Muscle layer of colon (tissue), 2 donors: ENCODE results near the gene KCNN4.
"Not testable (repeated sequence)": the region's sequence is repeated elsewhere in the genome, so short reads cannot be mapped to it uniquely, and the experiment has no call there.

Source experiments
- H3K27ac ChIP-seq: one replicate; pipeline ENCODE4 v1.7.0; 2013; ENCODE audit warnings: low read depth, mild to moderate bottlenecking, low read length, moderate library complexity
- H3K27me3 ChIP-seq, 2 donors: one replicate each; pipeline ENCODE4 v1.7.0; 2013; ENCODE audit warnings: low read length in 2 of 2, mild to moderate bottlenecking in 2 of 2; ENCODE audit not compliant: insufficient read depth in 2 of 2, control insufficient read depth in 1 of 2
- H3K36me3 ChIP-seq: one replicate; pipeline ENCODE4 v1.7.0; 2013; ENCODE audit warnings: mild to moderate bottlenecking, low read length; ENCODE audit not compliant: insufficient read depth
- H3K4me1 ChIP-seq: one replicate; pipeline ENCODE4 v1.7.0; 2013; ENCODE audit warnings: mild to moderate bottlenecking, low read length; ENCODE audit not compliant: insufficient read depth
- H3K4me3 ChIP-seq, 2 donors: one replicate each; pipeline ENCODE4 v1.7.0; 2013; ENCODE audit warnings: low read length in 2 of 2, low read depth in 1 of 2, mild to moderate bottlenecking in 1 of 2, moderate library complexity in 1 of 2
- H3K9ac ChIP-seq: one replicate; pipeline ENCODE4 v1.7.0; 2013; ENCODE audit warnings: low read length
- H3K9me3 ChIP-seq: one replicate; pipeline ENCODE4 v1.7.0; 2013; ENCODE audit warnings: mild to moderate bottlenecking, low read length
- donor health status: abdominal sarcoma.
- donor health status: Adenocarcinoma of cecum.

Gene KCNN4

GRCh38 chr19:43781630-43782310 is 997 bp upstream of the KCNN4 start:
- H3K4me1 ChIP-seq = no peaks in the 10 kb centered on the region
- no peak overlapping the region for H3K4me3 ChIP-seq
- no peaks in the 10 kb centered on the region for H3K27me3 ChIP-seq

DNA sequence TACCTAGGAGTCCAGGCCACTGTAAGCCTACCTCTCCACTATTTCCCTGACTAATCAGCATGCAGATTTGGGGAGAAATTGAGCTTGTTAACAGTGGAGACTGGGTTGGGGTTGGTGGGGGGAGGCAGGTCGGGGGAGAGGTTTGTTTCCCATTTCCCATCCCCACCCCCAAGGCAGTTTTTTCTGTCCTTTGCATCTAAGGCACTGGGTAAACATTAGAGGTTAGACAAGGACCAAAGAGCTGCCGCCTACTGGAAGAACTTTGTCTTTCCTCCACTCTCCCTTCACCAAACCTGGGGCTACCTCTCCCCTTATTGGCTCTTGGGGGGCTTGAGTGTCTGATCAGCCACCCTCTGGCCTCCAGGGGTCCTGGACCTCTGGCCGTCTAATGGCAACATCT is 953 bp downstream of the KCNN4 start:
- no peak overlapping the region for H3K27ac ChIP-seq
- no peak overlapping the region for H3K9ac ChIP-seq
- H3K9me3 ChIP-seq = no peaks in the 10 kb centered on the region
- H3K27me3 ChIP-seq = peaks cover 0 to 9% of the 10 kb centered on the region in 2 donors
- H3K36me3 ChIP-seq = no peaks in the 10 kb centered on the region
- peaks cover under 1% of the 10 kb centered on the region for H3K4me1 ChIP-seq
- H3K4me3 ChIP-seq = no peak overlapping the region

More at GRCh38 chr19:43781630-43782310, 997 bp upstream of the KCNN4 start:
- Histone ChIP-seq H3K9me3 (no peaks in the 10 kb centered on the region), H3K36me3 (no peaks in the 10 kb centered on the region), H3K9ac (no peak overlapping the region), H3K27ac (no peak overlapping the region)

DNA sequence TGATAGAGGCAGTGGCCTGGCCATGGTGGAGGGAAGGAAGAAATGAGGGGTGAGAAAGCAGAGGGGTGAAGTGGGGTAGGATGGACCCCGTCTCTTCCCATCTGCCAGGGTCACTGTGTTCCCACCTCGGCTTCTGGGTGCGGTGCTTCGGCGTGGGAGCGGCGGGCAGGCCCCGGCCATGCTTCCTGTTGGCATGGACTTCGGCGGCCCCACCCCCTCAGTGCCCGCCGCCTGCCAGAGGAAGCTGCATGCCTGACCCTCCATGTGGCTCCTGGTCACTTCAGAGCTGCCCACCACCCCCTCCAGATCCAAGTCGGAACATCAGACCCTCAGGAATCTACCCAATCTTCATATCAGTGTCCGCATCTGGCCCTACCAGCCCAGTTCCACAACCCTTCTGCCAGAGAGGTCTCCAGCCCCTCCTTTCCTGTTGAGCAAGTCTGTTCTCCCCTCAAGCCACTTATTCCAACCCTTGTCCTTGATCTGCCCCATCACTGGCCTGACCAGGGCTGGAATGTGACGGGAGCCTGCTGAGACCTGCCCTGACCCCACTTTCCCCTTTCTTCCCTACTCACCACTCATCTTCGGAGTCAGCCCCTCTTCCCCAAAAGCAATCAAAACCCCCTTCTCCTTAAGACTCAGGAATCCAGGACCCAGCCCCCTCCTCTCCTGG is 1.5 kb downstream of the KCNN4 start:
- H3K4me3 ChIP-seq = no peak overlapping the region
- no peak overlapping the region for H3K27ac ChIP-seq
- no peaks in the 10 kb centered on the region for H3K9me3 ChIP-seq
- H3K36me3 ChIP-seq = no peaks in the 10 kb centered on the region
- peaks cover 0 to 9% of the 10 kb centered on the region in 2 donors for H3K27me3 ChIP-seq
- no peak overlapping the region for H3K9ac ChIP-seq
- H3K4me1 ChIP-seq = peaks cover 5% of the 10 kb centered on the region

DNA sequence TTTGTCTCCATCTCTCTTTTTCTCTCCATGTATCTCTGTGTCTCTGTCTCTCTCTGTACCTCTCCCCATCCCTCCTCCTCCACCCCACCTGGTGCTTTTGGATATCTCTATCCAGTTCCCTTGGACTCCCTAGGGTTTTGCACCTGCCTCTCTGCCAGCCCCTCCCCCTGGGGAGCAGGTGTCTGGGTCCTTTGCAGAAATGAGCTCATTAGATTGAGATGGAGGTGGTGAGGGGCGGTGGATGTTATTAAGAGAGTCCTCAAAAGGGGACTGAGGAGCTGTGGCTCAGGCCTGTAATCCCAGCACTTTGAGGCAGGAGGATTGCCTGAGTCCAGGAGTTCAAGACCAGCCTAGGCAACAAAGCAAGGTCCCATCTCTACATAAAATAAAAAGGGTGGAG is 2.1 kb downstream of the KCNN4 start:
- Histone ChIP-seq H3K9me3 (no peaks in the 10 kb centered on the region), H3K4me1 (peaks cover 5% of the 10 kb centered on the region), H3K27me3 (peaks cover 0 to 9% of the 10 kb centered on the region in 2 donors), H3K4me3 (no peak overlapping the region), H3K27ac (no peak overlapping the region), H3K9ac (no peak overlapping the region), H3K36me3 (no peaks in the 10 kb centered on the region)

DNA sequence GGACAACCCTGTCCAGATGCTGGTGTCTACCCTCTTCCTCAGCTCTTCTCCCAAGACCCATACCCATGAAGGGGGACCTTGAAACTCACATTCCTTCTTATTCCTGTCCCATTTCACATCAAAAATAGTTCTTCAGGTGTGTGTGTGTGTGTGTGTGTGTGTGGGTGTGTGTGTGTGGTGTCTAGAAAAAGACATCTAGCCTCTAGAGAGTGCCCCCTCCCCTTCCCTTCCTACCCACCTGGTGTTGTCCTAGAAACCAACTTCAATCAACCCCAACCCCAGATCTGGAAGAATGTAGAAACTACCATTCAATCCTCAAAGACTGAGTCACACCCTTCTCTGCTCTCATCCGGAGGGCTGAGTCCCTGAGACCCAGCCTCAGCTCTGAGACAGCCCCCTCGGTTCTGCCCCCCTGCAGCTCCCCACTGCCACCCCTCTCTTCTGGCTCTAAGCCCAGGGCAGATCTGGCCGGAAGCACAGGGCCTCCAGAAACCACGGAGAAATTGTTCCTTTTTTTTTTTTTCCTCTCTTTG is 3.5 kb downstream of the KCNN4 start:
- H3K4me3 ChIP-seq = no peak overlapping the region

GRCh38 chr19:43776286-43776685 is 4.5 kb downstream of the KCNN4 start:
- no peak overlapping the region for H3K9ac ChIP-seq

More for the DNA sequence above, 3.5 kb downstream of the KCNN4 start:
- no peaks in the 10 kb centered on the region for H3K9me3 ChIP-seq
- peaks cover 5% of the 10 kb centered on the region for H3K4me1 ChIP-seq
- peak overlapping the region; percentile 19 for H3K27ac ChIP-seq
- H3K36me3 ChIP-seq = no peaks in the 10 kb centered on the region
- H3K9ac ChIP-seq = no peak overlapping the region
- peaks cover 0 to 9% of the 10 kb centered on the region in 2 donors for H3K27me3 ChIP-seq

DNA sequence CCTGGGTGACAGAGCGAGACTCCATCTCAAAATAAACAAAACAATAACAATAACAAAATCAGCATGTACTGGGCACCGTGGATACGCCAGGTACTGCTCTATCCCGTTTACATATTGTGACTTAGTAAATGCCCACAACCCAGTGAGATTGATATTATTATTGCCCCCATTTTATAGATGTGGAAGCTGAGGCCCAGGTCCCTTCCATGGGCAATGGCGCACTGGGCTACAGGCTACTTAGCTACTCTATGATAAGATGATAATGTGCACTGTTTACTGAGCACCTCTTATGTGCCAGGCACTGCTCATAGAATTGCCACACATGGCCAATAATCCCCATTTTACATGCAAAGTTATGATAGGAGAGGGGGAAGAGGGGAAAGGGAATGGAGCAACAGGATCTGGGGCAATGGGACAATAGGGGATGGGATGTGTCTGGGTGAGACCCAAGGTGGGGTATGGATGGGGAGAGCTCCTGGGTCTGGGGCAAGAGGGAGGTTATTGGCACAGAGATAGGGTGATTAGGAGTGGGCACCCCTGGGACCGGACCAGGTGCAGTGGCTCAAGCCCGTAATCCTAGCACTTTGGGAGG is 5.4 kb downstream of the KCNN4 start:
- Histone ChIP-seq H3K9me3 (no peaks in the 10 kb centered on the region), H3K27me3 (peaks cover 0 to 9% of the 10 kb centered on the region in 2 donors), H3K4me3 (no peak overlapping the region), H3K36me3 (no peaks in the 10 kb centered on the region), H3K27ac (no peak overlapping the region), H3K4me1 (peaks cover 5% of the 10 kb centered on the region), H3K9ac (no peak overlapping the region)

More at GRCh38 chr19:43776286-43776685, 4.5 kb downstream of the KCNN4 start:
- Histone ChIP-seq H3K36me3 (no peaks in the 10 kb centered on the region), H3K27me3 (peaks cover 0 to 9% of the 10 kb centered on the region in 2 donors), H3K9me3 (no peaks in the 10 kb centered on the region), H3K4me1 (peaks cover 5% of the 10 kb centered on the region), H3K4me3 (no peak overlapping the region), H3K27ac (no peak overlapping the region)

DNA sequence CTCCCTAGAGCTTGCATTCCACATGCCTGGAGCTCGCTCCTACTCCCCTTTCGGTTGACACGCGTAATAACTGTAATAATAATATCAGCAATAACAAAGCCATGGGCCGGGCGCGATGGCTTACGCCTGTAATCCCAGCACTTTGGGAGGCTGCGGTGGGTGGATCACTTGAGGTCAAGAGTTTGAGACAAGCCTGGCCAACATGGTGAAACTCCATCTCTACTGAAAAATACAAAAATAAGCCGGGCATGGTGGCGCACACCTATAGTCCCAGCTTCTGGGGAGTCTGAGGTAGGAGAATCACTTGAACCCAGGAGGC is 5.9 kb downstream of the KCNN4 start:
- not testable (repeated sequence) for H3K9me3 ChIP-seq, H3K27me3 ChIP-seq, H3K27ac ChIP-seq, H3K9ac ChIP-seq, H3K36me3 ChIP-seq, H3K4me1 ChIP-seq
- peak overlapping the region in 1 of 2 donors; percentile 27 for H3K4me3 ChIP-seq

GRCh38 chr19:43774103-43774939 is 6.5 kb downstream of the KCNN4 start:
- peak overlapping the region; percentile 21 to 27 for H3K4me3 ChIP-seq
- H3K9me3 ChIP-seq = no peaks in the 10 kb centered on the region
- H3K36me3 ChIP-seq = no peaks in the 10 kb centered on the region
- H3K9ac ChIP-seq = no peak overlapping the region
- no peak overlapping the region for H3K27ac ChIP-seq
- H3K27me3 ChIP-seq = peaks cover 0 to 9% of the 10 kb centered on the region in 2 donors
- peaks cover 5% of the 10 kb centered on the region for H3K4me1 ChIP-seq

GRCh38 chr19:43773725-43774102 is 7.1 kb downstream of the KCNN4 start:
- Histone ChIP-seq H3K27me3 (peaks cover 0 to 9% of the 10 kb centered on the region in 2 donors), H3K9ac (no peak overlapping the region), H3K9me3 (no peaks in the 10 kb centered on the region), H3K27ac (no peak overlapping the region), H3K36me3 (no peaks in the 10 kb centered on the region), H3K4me1 (peaks cover 5% of the 10 kb centered on the region), H3K4me3 (peak overlapping the region in 1 of 2 donors; percentile 27)

DNA sequence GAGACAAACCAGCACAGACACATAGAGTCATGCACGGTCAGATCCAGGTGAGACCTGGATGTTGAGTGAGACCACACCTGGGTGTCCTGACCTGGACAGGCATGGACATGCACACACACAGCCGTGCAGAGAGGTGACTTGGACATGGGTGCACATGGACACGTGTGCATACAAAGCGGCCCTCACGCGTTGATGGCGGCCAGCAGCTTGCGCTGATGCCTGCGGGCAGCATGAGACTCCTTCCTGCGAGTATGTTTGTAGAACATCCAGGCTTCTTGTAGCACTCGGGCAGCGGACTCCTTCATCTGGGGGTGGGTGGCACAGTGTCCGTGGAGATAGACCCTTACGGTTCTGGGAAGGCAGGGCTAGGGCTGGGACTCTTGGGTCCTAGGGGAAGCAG is 11.5 kb downstream of the KCNN4 start:
- H3K4me3 ChIP-seq = no peak overlapping the region
- H3K36me3 ChIP-seq = no peaks in the 10 kb centered on the region
- no peak overlapping the region for H3K27ac ChIP-seq
- peaks cover 14% of the 10 kb centered on the region for H3K4me1 ChIP-seq
- H3K27me3 ChIP-seq = no peaks in the 10 kb centered on the region
- no peak overlapping the region for H3K9ac ChIP-seq
- H3K9me3 ChIP-seq = no peaks in the 10 kb centered on the region
